Measurements from ENCODE around the gene LDLRAD3. TPM values are rescaled to one million over a fixed set of nuclear protein-coding genes. Genes with fewer than 3 reads are reported as not detected.

LDLRAD3 gene, protein sequence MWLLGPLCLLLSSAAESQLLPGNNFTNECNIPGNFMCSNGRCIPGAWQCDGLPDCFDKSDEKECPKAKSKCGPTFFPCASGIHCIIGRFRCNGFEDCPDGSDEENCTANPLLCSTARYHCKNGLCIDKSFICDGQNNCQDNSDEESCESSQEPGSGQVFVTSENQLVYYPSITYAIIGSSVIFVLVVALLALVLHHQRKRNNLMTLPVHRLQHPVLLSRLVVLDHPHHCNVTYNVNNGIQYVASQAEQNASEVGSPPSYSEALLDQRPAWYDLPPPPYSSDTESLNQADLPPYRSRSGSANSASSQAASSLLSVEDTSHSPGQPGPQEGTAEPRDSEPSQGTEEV
- total RNA-seq: 7.4 to 14.8 TPM (median 8.6 TPM) in 3 replicates
- long read RNA-seq, transcript LDLRAD3-201 (6 exons, 3,798 nt): major isoform, 8 of 13 reads
- long read RNA-seq, partial matches to known transcripts: 0 of 13 reads
- long read RNA-seq, other reads (novel, unspliced or antisense): 4 of 13 reads

DNA sequence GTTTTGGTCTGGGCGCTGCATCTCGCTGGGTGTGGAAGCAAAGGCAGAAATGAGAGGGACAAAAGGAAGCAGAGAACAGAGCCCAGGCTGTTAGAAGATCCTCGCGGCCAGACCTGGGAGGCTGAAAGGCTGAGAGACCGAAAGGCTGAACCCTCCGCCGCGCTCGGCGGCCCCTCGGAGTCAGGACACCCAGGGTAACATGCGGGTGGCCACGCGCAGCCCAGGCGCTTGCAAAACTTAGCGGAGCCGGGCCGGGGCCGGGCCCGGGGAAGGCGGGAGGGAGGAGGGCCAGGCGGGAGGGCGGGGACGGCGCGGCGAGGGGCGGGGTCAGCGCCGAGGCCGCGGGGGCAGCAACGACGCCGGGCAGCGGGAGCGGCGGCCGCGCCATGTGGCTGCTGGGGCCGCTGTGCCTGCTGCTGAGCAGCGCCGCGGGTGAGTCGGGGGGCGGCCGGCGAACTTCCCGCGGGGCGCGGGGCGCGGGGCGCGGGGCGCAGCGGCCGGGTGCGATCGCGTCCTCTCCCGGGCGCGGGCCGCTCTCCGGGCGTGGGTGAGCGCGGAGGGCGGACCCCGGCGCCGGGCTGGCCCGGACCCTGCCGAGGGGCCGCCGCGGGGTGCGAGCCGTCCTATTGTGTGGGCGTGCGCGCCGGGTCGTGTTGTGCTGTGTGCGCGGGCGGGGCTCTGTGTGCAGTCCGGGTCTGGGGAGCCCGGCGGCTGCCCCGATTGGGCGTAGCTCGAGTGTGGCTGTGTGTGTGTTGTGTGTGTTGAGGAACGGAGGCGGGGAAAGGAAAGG lies at the start of gene LDLRAD3:
Gene LDLRAD3 (plus strand): TSS at position 350 of the 790 bp plus-strand sequence. CDS start 37 bp downstream, at position 387.
- Mint-ChIP-seq H3K27me3 (ENCODE audit: low read depth) (no peaks in the 10 kb centered on the region), H3K27ac (ENCODE audit: unreplicated experiment) (peak within 1 kb of the TSS; percentile 81), H3K4me3 (ENCODE audit: unreplicated experiment) (peak within 1 kb of the TSS; percentile 86), H3K4me1 (ENCODE audit: low read depth) (peaks cover 31% of the 10 kb centered on the region), H3K36me3 (ENCODE audit: low read depth) (no peaks in the 10 kb centered on the region), H3K9me3 (ENCODE audit: low read depth) (no peaks in the 10 kb centered on the region)
- DNase-seq (ENCODE audit: low spot score): peak; percentile 94
- TF ChIP-seq, protein P1, sequence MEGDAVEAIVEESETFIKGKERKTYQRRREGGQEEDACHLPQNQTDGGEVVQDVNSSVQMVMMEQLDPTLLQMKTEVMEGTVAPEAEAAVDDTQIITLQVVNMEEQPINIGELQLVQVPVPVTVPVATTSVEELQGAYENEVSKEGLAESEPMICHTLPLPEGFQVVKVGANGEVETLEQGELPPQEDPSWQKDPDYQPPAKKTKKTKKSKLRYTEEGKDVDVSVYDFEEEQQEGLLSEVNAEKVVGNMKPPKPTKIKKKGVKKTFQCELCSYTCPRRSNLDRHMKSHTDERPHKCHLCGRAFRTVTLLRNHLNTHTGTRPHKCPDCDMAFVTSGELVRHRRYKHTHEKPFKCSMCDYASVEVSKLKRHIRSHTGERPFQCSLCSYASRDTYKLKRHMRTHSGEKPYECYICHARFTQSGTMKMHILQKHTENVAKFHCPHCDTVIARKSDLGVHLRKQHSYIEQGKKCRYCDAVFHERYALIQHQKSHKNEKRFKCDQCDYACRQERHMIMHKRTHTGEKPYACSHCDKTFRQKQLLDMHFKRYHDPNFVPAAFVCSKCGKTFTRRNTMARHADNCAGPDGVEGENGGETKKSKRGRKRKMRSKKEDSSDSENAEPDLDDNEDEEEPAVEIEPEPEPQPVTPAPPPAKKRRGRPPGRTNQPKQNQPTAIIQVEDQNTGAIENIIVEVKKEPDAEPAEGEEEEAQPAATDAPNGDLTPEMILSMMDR (IDR thresholded peaks at IDR 0.05): no peak

DNA sequence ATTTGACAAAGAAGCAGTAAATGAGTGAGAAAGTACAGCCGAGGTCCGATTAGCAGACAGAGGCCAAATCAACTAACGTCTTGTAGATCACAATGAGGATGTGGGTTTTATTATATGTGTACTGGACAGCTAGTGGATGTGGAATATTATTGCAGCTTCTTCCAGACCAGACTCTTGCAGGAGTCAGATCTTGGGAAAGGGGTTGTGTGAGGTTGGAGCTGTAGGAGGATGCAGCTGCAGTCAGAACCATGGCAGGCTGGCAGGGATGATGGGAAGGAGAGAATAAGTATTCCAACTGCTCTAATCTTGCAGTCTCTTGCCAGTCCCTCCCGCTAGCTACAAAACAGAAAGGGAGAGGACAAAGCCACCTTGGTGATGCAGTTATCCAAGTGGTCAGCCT lies 46.8 kb upstream of the LDLRAD3 start:
- Mint-ChIP-seq H3K27me3 (ENCODE audit: low read depth) (peaks cover 9% of the 10 kb centered on the region), H3K27ac (ENCODE audit: unreplicated experiment) (no peak overlapping the region), H3K9me3 (ENCODE audit: low read depth) (peaks cover 12% of the 10 kb centered on the region), H3K4me3 (ENCODE audit: unreplicated experiment) (no peak overlapping the region), H3K36me3 (ENCODE audit: low read depth) (no peaks in the 10 kb centered on the region), H3K4me1 (ENCODE audit: low read depth) (no peaks in the 10 kb centered on the region)
- DNase-seq (ENCODE audit: low spot score): no peak
- TF ChIP-seq, protein P1 (IDR thresholded peaks at IDR 0.05): no peak

DNA sequence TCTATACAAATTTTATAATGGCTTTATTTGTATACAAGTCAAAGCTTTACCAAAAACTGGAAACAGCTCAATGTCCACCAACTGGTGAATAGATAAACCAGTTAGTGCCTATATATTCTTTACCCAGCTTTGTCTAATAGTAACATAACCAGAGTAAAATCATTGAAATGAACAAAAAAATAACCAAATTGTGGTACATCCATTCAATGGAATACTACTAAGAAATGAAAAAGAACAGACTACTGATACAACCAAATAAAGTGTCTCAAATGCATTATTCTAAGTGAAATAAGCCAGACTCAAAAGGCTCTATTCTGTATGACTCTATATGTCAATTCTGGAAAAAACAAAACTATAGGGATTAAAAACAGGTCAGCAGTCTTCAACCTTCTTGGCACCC lies 40.9 kb upstream of the LDLRAD3 start:
- no peak for DNase-seq (ENCODE audit: low spot score)
- Mint-ChIP-seq H3K4me1 (ENCODE audit: low read depth) (peaks cover 5% of the 10 kb centered on the region), H3K9me3 (ENCODE audit: low read depth) (peaks cover 25% of the 10 kb centered on the region), H3K36me3 (ENCODE audit: low read depth) (peaks cover 4% of the 10 kb centered on the region), H3K27ac (ENCODE audit: unreplicated experiment) (no peak overlapping the region), H3K4me3 (ENCODE audit: unreplicated experiment) (no peak overlapping the region), H3K27me3 (ENCODE audit: low read depth) (peaks cover 2% of the 10 kb centered on the region)
- TF ChIP-seq, protein P1 (IDR thresholded peaks at IDR 0.05): no peak

DNA sequence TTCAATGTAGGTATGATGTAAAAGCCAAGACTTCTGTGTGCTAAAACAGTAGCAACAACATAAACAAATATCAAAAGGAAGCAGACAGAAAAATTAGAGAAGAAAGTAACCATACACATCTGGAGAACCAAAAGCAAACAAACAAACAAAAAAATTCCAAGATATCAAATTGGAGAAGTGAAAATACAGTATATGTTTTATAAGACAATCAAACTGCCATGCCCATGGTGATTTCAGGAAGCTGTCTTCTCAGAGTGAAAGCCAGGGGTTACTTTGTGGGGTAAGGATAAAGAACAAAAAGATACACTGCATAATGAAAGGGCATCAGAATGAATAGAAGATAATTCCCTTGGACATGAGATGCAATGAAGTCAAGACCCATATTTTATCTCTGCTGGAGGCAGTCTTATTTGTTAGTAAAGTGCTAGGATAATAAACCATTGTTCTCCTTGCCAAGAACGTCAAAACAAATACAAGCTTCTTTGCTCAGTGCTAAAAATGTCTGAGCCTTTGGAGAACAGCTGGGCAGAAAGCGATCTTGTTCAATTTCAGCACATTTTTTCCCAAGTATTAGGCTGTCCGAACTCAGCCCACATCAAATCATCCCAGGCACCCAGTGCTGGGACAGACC lies 38.1 kb upstream of the LDLRAD3 start:
- TF ChIP-seq, protein P1 (IDR thresholded peaks at IDR 0.05): no peak
- H3K27me3 Mint-ChIP-seq (ENCODE audit: low read depth): no peaks in the 10 kb centered on the region
- H3K4me1 Mint-ChIP-seq (ENCODE audit: low read depth): peaks cover 10% of the 10 kb centered on the region
- H3K4me3 Mint-ChIP-seq (ENCODE audit: unreplicated experiment): no peak overlapping the region
- no peak overlapping the region for H3K27ac Mint-ChIP-seq (ENCODE audit: unreplicated experiment)
- no peak for DNase-seq (ENCODE audit: low spot score)
- H3K9me3 Mint-ChIP-seq (ENCODE audit: low read depth): peaks cover 22% of the 10 kb centered on the region
- H3K36me3 Mint-ChIP-seq (ENCODE audit: low read depth): peaks cover 4% of the 10 kb centered on the region

DNA sequence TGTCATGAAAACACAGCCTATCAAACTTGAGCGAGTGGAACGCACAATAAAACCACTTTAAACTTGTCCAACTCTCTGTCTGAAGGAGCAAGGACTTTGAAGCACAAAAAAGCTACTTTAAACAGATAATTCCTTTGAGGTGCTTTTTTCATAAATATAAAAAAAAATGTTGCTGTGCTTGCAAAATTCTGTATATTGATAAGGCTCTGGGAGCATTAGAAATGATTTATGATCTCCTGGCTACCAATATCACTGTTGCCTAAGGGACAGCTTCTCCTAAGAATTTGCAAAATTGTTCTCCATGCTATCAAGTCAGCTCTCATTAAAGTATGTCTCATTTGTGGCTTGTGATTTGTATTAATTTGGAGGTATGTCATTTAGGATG lies 37.6 kb upstream of the LDLRAD3 start:
- TF ChIP-seq, protein P1 (IDR thresholded peaks at IDR 0.05): no peak
- no peak overlapping the region for H3K4me3 Mint-ChIP-seq (ENCODE audit: unreplicated experiment)
- DNase-seq (ENCODE audit: low spot score): no peak
- H3K4me1 Mint-ChIP-seq (ENCODE audit: low read depth): peaks cover 13% of the 10 kb centered on the region
- H3K36me3 Mint-ChIP-seq (ENCODE audit: low read depth): peaks cover 4% of the 10 kb centered on the region
- H3K27me3 Mint-ChIP-seq (ENCODE audit: low read depth): no peaks in the 10 kb centered on the region
- H3K9me3 Mint-ChIP-seq (ENCODE audit: low read depth): peaks cover 21% of the 10 kb centered on the region
- no peak overlapping the region for H3K27ac Mint-ChIP-seq (ENCODE audit: unreplicated experiment)
